GM15510 (cell line): Measurements from ENCODE around the gene TAF11L11.
"Not testable (repeated sequence)": the region's sequence is repeated elsewhere in the genome, so short reads cannot be mapped to it uniquely, and the experiment has no call there.

Source experiments
- POLR2A ChIP-seq: IDR thresholded peaks from 3 replicates; pipeline ENCODE4 v1.6.1; 2011; ENCODE audit warnings: borderline replicate concordance; ENCODE audit not compliant: insufficient read length; ENCODE audit errors: extremely low read depth

The TAF11L11 gene

GRCh38 chr5:17603880-17604279 is at the start of gene TAF11L11:
TAF11L11 (plus strand) TSS chr5:17604183.
- not testable (repeated sequence) for TF ChIP-seq POLR2A

GRCh38 chr5:17585658-17586057 is 18.3 kb upstream of the TAF11L11 start, which contains the start of gene TAF11L7:
TAF11L7 (minus strand) TSS chr5:17585758.
- not testable (repeated sequence) for TF ChIP-seq POLR2A

GRCh38 chr5:17590860-17591259 is 13.1 kb upstream of the TAF11L11 start, which contains the start of gene TAF11L8:
TAF11L8 (minus strand) TSS chr5:17590960.
- not testable (repeated sequence) for TF ChIP-seq POLR2A

- not testable (repeated sequence) for TF ChIP-seq POLR2A
These were observed 9.7 kb upstream of the TAF11L11 start, which contains the start of gene TAF11L9 for GRCh38 chr5:17594255-17594654. TAF11L9 (minus strand) TSS chr5:17594394.

GRCh38 chr5:17597728-17598127 is 6.3 kb upstream of the TAF11L11 start, which contains the start of gene TAF11L10:
TAF11L10 (minus strand) TSS chr5:17597828.
- not testable (repeated sequence) for TF ChIP-seq POLR2A

- TF ChIP-seq POLR2A, result no peak
These were observed 968 bp downstream of the TAF11L11 start for GRCh38 chr5:17604951-17605350.

- TF ChIP-seq POLR2A, result not testable (repeated sequence)
These were observed 6.1 kb downstream of the TAF11L11 start, which contains the start of gene TAF11L12 for GRCh38 chr5:17610092-17610491. TAF11L12 (plus strand) TSS chr5:17610392.

GRCh38 chr5:17614872-17615605 is 11.1 kb downstream of the TAF11L11 start:
- no peak for TF ChIP-seq POLR2A

GRCh38 chr5:17619354-17619753 is 15.4 kb downstream of the TAF11L11 start:
- TF ChIP-seq POLR2A, result no peak

- no peak for TF ChIP-seq POLR2A
These were observed 16.6 kb downstream of the TAF11L11 start for GRCh38 chr5:17620627-17621026.

GRCh38 chr5:17625686-17626085 is 21.7 kb downstream of the TAF11L11 start:
- TF ChIP-seq POLR2A, result no peak

- TF ChIP-seq POLR2A, result not testable (repeated sequence)
These were observed 27.8 kb downstream of the TAF11L11 start, which contains the start of gene TAF11L13 for GRCh38 chr5:17631788-17632187. TAF11L13 (plus strand) TSS chr5:17632088.

- no peak for TF ChIP-seq POLR2A
These were observed 30.2 kb downstream of the TAF11L11 start, which contains the start of gene TAF11L14 for GRCh38 chr5:17634160-17634559. TAF11L14 (plus strand) TSS chr5:17634460.
